GM12873 (cell line): ENCODE results near the gene HLCS.

Experiments
- TF ChIP-seq, protein P1 (sequence below): IDR thresholded peaks from 2 replicates; pipeline ENCODE4 v1.5.1; 2012; ENCODE audit warnings: low read depth, mild to moderate bottlenecking, moderate library complexity, low read length, control low read depth; ENCODE audit not compliant: insufficient read depth; ENCODE audit errors: missing control alignments

Gene HLCS

DNA sequence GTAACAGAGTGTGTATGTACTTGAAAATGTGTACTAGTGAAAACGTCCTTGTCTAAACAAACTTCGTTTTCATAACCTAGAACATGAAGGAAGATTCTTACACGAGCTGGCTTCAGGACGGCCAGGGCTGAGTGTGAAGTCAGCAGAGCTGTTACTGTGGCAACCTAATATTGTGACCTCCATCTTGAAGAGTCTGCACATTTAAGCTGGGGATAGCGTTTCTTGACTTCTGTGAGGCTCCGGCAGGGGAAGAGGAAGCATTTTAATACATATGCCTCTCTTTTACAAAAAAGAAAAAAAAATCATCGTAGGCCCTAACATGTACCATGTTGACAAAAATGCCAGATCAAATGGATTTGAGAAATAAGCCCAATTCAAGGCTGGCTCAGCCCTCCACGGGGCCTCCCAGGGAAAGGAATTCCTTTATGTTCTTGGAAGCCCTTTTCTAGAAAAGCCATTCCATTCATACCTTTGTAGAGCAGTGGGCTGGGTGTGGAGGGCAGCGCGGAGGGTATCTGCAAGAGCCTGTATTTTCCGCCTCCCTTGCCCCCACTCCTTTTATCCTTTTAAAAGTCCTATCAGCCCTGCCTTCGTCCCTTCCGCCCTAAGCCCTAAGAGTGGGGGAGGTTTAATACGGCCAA, 216.4 kb downstream of the HLCS start:
- TF ChIP-seq, protein P1, sequence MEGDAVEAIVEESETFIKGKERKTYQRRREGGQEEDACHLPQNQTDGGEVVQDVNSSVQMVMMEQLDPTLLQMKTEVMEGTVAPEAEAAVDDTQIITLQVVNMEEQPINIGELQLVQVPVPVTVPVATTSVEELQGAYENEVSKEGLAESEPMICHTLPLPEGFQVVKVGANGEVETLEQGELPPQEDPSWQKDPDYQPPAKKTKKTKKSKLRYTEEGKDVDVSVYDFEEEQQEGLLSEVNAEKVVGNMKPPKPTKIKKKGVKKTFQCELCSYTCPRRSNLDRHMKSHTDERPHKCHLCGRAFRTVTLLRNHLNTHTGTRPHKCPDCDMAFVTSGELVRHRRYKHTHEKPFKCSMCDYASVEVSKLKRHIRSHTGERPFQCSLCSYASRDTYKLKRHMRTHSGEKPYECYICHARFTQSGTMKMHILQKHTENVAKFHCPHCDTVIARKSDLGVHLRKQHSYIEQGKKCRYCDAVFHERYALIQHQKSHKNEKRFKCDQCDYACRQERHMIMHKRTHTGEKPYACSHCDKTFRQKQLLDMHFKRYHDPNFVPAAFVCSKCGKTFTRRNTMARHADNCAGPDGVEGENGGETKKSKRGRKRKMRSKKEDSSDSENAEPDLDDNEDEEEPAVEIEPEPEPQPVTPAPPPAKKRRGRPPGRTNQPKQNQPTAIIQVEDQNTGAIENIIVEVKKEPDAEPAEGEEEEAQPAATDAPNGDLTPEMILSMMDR, result no peak

DNA sequence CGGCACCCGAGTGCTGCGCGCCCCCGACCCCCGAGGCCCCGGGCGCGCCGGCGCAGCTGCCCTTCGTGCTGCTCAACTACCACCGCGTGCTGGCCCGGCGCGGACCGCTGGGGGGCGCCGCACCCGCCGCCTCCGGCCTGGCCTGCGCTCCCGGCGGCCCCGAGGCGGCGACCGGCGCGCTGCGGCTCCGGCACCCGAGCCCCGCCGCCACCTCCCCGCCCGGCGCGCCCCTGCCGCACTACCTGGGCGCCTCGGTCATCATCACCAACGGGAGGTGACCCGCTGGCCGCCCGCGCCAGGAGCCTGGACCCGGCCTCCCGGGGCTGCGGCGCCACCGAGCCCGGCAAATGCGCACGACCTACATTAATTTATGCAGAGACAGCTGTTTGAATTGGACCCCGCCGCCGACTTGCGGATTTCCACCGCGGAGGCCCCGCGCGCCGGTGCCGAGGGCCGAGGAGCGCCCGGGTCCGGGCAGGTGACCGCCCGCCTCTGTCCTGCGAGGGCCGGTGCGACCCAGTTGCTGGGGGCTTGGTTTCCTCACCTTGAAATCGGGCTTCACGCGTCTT, 218.6 kb downstream of the HLCS start:
- TF ChIP-seq, protein P1, result peak; percentile 34

DNA sequence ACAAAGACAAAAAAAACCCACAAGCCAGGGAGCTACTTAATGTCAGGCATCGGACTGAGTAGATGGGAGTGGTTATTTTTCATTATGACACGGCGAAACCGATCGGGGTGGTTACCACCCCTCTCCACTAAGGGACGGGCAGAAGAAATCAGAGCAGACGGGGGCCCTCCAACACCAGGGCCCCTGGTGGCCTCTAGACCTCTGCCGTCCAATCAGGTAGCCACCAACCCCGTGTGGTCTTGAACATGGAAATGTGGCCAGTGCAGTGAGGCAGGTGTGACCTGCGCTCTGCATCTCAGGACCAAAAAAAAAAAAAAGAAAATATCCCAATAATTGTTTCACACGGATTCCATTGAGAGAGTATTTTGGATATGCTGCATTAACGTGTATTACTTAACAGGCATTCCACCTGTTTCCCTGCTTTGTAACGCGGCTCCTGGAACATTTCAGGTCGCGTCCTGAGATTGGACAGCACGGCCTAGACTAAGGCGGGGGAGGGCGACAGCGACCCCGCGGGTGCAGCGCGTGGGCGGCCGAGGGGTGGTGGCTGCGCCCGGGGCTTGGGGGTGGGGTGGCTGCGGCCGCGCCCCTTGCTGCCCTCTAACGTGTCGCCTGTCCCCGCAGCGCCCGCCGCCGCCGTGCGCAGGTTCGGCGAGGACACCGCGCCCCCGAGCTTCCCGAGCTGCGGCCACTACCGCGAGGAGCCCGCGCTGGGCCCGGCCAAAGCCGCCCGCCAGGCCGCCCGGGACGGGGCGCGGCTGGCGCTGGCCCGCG, 219.2 kb downstream of the HLCS start:
- TF ChIP-seq, protein P1, result no peak

DNA sequence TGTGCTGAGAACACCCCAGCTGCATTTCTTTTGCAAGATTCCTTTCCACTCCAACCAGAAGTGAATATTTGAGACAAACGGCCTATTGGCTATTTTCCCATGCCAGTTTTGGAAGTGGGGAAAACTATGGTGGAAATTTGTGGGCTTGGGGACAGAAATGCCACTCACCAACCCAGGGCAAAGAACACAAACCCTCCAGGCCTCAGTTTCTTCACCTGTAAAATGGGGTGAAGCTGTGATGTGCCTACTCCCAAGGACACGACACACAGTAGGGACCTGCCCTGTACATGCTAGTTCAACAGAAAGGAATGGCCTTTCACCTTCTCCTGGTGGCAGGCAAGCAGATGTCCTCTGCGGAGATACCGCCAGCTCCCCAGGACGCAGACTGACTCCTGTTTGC, 221.0 kb downstream of the HLCS start:
- TF ChIP-seq, protein P1, result no peak

- TF ChIP-seq, protein P1, result no peak
Observed at GRCh38 chr21:36744560-36745231, 221.8 kb downstream of the HLCS start.

DNA sequence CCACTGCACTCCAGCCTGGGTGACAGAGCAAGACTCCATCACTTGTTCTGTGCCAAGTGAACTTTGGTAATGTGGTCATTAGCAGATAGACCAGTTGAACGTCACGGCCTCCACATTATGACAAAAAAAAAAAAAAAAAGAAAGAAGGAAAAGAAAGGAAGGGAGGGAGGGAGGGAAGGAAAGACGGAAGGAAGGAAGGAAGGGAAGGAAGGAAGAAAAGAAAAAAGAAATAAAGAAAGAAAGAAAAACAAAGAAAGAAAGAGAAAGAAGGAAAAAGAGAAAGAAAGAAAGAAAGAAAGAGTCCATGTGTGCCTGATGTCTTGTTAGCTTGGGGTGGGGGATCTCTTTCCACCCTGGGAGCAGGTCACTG, 222.3 kb downstream of the HLCS start:
- TF ChIP-seq, protein P1, result no peak

GRCh38 chr21:36743446-36743845, 223.0 kb downstream of the HLCS start:
- TF ChIP-seq, protein P1, result no peak
